Mesendoderm (in vitro differentiated cells): Measurements from ENCODE around the gene TSPAN12.

Source experiments
- DNase-seq: peaks from one replicate; pipeline ENCODE4 v3.0.0; 2013
- H2AK5ac ChIP-seq: 2 replicates; pipeline ENCODE4 v1.6.1; 2013; ENCODE audit warnings: low read length, inconsistent platforms
- H2BK120ac ChIP-seq: 2 replicates; pipeline ENCODE4 v1.6.1; 2013; ENCODE audit warnings: low read depth, mild to moderate bottlenecking, low read length, moderate library complexity, mixed read lengths
- H2BK15ac ChIP-seq: replicated peaks from 2 replicates; pipeline ENCODE4 v1.6.1; 2013; ENCODE audit warnings: low read depth, mild to moderate bottlenecking, moderate library complexity
- H2BK5ac ChIP-seq: 2 replicates; pipeline ENCODE4 v1.6.1; 2013; ENCODE audit warnings: low read length, inconsistent platforms
- H3K18ac ChIP-seq: 2 replicates; pipeline ENCODE4 v1.6.1; 2013; ENCODE audit warnings: mild to moderate bottlenecking, low read length, mixed read lengths
- H3K23ac ChIP-seq: one replicate; pipeline ENCODE4 v1.6.1; 2013; ENCODE audit warnings: low read length
- H3K27ac ChIP-seq: 2 replicates; pipeline ENCODE4 v1.5.1; 2013; ENCODE audit warnings: low read depth, mild to moderate bottlenecking, inconsistent platforms, low read length, moderate library complexity
- H3K27me3 ChIP-seq: 2 replicates; pipeline ENCODE4 v1.6.1; 2013; ENCODE audit warnings: low read length, control low read depth, mild to moderate bottlenecking, inconsistent platforms; ENCODE audit not compliant: insufficient read depth, poor library complexity
- H3K36me3 ChIP-seq: 2 replicates; pipeline ENCODE4 v1.6.1; 2013; ENCODE audit warnings: low read length, inconsistent platforms; ENCODE audit not compliant: control insufficient read depth, insufficient read depth
- H3K4ac ChIP-seq: one replicate; pipeline ENCODE4 v1.6.1; 2013; ENCODE audit warnings: low read depth, mild to moderate bottlenecking, low read length, moderate library complexity
- H3K4me1 ChIP-seq: 2 replicates; pipeline ENCODE4 v1.6.1; 2013; ENCODE audit warnings: low read depth, low read length, inconsistent platforms; ENCODE audit not compliant: control insufficient read depth
- H3K4me2 ChIP-seq: 2 replicates; pipeline ENCODE4 v1.6.1; 2013; ENCODE audit warnings: low read length
- H3K4me3 ChIP-seq: 2 replicates; pipeline ENCODE4 v1.5.1; 2013; ENCODE audit warnings: mild to moderate bottlenecking, low read length
- H3K56ac ChIP-seq: one replicate; pipeline ENCODE4 v1.6.1; 2013; ENCODE audit warnings: low read length
- H3K79me1 ChIP-seq: 2 replicates; pipeline ENCODE4 v1.6.1; 2013; ENCODE audit warnings: low read length, inconsistent platforms
- H3K79me2 ChIP-seq: 2 replicates; pipeline ENCODE4 v1.6.1; 2013; ENCODE audit warnings: mild to moderate bottlenecking, low read length; ENCODE audit not compliant: control insufficient read depth, insufficient read depth
- H3K9ac ChIP-seq: 2 replicates; pipeline ENCODE4 v1.6.1; 2013; ENCODE audit warnings: low read length, inconsistent platforms
- H4K5ac ChIP-seq: one replicate; pipeline ENCODE4 v1.6.1; 2013; ENCODE audit warnings: low read length
- H4K8ac ChIP-seq: one replicate; pipeline ENCODE4 v1.6.1; 2013; ENCODE audit warnings: low read depth, mild to moderate bottlenecking, control low read depth, low read length, moderate library complexity
- WGBS: extraction: QIAGEN DNeasy Blood & Tissue Kit; methylation state at CpG from one replicate; pipeline ENCODE4 v1.1.7; 2013; ENCODE audit warnings: low lambda C conversion rate, missing lambda C conversion rate; ENCODE audit not compliant: insufficient coverage; ENCODE audit errors: extremely low coverage; 5-methylcytosine and 5-hydroxymethylcytosine counted together

Gene TSPAN12

DNA sequence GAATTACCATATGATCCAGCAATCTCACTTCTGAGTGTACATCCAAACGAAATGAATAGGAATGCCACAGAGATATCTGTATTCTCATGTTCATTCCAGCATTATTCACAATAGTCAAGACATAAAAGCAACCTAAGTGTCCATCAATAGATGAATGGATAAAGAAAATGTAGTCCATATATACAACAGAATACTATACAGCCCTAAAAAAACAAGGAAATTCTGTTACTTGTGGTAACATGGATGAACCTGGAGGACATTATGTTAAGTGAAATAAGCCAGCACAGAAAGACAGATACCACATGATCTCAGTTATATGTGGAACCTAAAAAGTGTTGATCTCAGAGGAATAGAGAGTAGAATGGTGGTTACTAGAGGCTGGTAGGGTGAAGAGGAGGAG lies 26.7 kb downstream of the TSPAN12 start:
- no peak overlapping the region for H4K5ac ChIP-seq
- H3K79me2 ChIP-seq, result no peaks in the 10 kb centered on the region
- H3K27ac ChIP-seq, result no peak overlapping the region
- WGBS, result no CpG with 5 or more reads among the region's 1 CpG
- DNase-seq, result no peak
- no peak overlapping the region for H3K56ac ChIP-seq
- H3K18ac ChIP-seq, result no peak overlapping the region
- H3K4me2 ChIP-seq, result no peak overlapping the region
- no peak overlapping the region for H3K23ac ChIP-seq
- no peak overlapping the region for H2AK5ac ChIP-seq
- H3K27me3 ChIP-seq, result no peaks in the 10 kb centered on the region
- no peaks in the 10 kb centered on the region for H3K36me3 ChIP-seq
- H4K8ac ChIP-seq, result no peak overlapping the region
- no peak overlapping the region for H3K4me3 ChIP-seq
- H2BK5ac ChIP-seq, result no peak overlapping the region
- H2BK15ac ChIP-seq, result no peak overlapping the region
- no peaks in the 10 kb centered on the region for H3K4me1 ChIP-seq
- no peak overlapping the region for H3K9ac ChIP-seq
- H3K4ac ChIP-seq, result no peak overlapping the region
- H2BK120ac ChIP-seq, result no peak overlapping the region
- peaks cover 2% of the 10 kb centered on the region for H3K79me1 ChIP-seq

DNA sequence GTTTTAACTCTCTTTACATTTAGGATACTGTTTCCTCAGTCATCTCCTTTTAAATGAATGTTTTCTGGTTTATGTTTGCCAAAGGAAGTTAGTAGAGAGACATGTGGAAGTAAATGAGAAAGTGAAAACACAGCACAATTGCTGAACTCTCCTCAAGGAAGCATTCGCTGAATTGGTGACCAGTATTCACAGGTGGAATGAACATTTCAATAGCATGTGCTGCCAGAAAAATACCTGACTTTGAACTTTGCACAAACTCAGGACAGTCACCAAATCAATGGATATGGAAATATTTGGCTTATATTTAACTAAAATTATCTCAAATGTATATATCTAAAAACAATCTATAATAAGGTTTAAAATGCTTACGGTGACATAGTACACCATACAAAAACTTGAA lies 28.5 kb downstream of the TSPAN12 start:
- Histone ChIP-seq H3K56ac (no peak overlapping the region), H3K4me2 (no peak overlapping the region), H4K5ac (no peak overlapping the region), H3K4me3 (no peak overlapping the region), H2BK5ac (no peak overlapping the region), H3K4ac (no peak overlapping the region), H2BK120ac (no peak overlapping the region), H3K23ac (no peak overlapping the region), H3K9ac (no peak overlapping the region), H3K79me1 (peaks cover 2% of the 10 kb centered on the region), H2AK5ac (no peak overlapping the region), H3K36me3 (no peaks in the 10 kb centered on the region), H3K18ac (no peak overlapping the region), H3K79me2 (no peaks in the 10 kb centered on the region), H4K8ac (no peak overlapping the region), H3K4me1 (no peaks in the 10 kb centered on the region), H3K27ac (no peak overlapping the region), H2BK15ac (no peak overlapping the region), H3K27me3 (no peaks in the 10 kb centered on the region)
- WGBS, result no CpG with 5 or more reads among the region's 2 CpGs
- DNase-seq, result no peak

DNA sequence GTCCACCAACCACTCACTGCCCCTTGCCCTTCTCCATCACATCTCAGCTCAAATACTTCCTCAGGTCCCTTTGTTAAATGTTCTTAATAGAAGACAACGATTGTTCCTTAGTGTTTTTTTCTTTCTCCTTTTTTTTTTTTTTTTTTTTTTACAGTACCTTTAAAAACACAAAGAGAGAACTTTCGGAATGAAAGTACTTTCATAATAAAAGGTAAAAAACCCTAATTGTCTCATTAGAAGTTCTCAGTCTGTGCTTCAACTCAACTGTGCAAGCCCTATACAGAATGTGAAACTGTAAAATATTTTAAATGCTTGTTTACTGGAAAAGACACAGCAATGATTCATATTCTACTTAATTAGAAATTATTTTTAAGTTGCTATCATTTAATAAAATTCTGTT lies 29.4 kb downstream of the TSPAN12 start:
- H3K4ac ChIP-seq, result no peak overlapping the region
- H3K18ac ChIP-seq, result no peak overlapping the region
- no peaks in the 10 kb centered on the region for H3K4me1 ChIP-seq
- no peak overlapping the region for H3K4me3 ChIP-seq
- no peaks in the 10 kb centered on the region for H3K36me3 ChIP-seq
- DNase-seq, result no peak
- H3K56ac ChIP-seq, result no peak overlapping the region
- no peak overlapping the region for H2BK15ac ChIP-seq
- no peak overlapping the region for H3K27ac ChIP-seq
- no peaks in the 10 kb centered on the region for H3K27me3 ChIP-seq
- no peak overlapping the region for H3K4me2 ChIP-seq
- H3K23ac ChIP-seq, result no peak overlapping the region
- H3K9ac ChIP-seq, result no peak overlapping the region
- no CpG with 5 or more reads among the region's 2 CpGs for WGBS
- no peak overlapping the region for H2BK5ac ChIP-seq
- no peak overlapping the region for H2BK120ac ChIP-seq
- no peak overlapping the region for H4K8ac ChIP-seq
- H2AK5ac ChIP-seq, result no peak overlapping the region
- peaks cover 2% of the 10 kb centered on the region for H3K79me1 ChIP-seq
- no peak overlapping the region for H4K5ac ChIP-seq
- no peaks in the 10 kb centered on the region for H3K79me2 ChIP-seq

DNA sequence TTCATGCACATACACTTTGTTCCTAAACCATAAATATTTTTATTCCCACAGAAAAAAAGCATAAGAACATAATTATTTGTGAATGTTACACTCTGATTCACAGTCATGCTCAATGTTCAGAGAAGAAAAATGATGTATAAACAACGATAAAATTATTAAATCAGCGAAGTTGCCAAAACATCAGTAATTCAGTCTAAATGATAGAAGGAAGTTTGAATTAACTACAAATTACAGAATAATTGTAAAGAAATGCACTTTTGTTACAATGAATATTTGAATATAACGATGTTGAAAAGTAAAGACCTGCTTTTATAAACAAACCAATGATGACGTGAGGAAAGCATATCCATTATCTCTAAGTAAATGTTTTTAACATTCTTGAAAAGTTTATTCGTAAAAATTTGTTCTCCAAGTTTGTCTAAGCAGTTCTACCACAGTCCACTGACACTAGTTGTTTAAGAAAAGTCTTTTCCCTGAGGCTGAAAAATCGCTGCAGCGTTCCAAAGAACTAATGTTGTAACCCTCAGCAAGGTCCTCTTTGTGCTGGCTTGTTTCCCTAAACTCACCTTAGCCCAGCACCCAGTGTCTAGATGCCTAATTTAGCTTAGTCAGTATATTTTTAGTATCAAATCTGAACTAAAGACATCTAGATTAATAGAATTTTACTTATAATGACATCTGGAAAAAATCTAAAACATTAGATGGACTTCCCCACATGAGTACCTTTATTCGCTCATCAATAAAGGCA lies 30.4 kb downstream of the TSPAN12 start:
- Histone ChIP-seq H3K4me2 (no peak overlapping the region), H4K5ac (no peak overlapping the region), H3K79me2 (no peaks in the 10 kb centered on the region), H3K27me3 (no peaks in the 10 kb centered on the region), H3K79me1 (peaks cover 2% of the 10 kb centered on the region), H3K36me3 (no peaks in the 10 kb centered on the region), H3K56ac (no peak overlapping the region), H3K4me3 (no peak overlapping the region), H2BK120ac (no peak overlapping the region), H3K23ac (no peak overlapping the region), H2AK5ac (no peak overlapping the region), H4K8ac (no peak overlapping the region), H3K4ac (no peak overlapping the region), H3K18ac (no peak overlapping the region), H3K9ac (no peak overlapping the region), H2BK5ac (no peak overlapping the region), H3K4me1 (no peaks in the 10 kb centered on the region), H2BK15ac (no peak overlapping the region), H3K27ac (no peak overlapping the region)
- DNase-seq, result no peak
- no CpG with 5 or more reads among the region's 8 CpGs for WGBS

DNA sequence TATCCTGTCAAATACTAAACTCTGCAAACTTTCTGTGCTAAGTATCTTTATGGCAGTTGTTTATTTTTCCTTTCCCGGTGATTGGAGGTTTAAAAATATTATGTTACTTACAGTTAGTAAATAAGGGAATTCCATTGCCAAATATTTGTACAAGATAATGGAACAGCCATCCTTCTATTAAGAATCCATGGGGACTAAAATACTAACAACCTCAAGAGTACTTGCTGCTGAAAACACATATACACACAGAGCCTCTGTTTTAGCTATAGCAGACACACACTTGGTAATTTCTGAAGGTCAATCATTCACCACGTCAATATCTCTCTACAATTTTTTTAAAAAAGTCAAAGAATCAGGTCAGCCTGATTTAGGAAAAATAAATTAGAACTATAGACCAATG lies 32.4 kb downstream of the TSPAN12 start:
- no peak for DNase-seq
- Histone ChIP-seq H4K8ac (no peak overlapping the region), H3K18ac (no peak overlapping the region)

DNA sequence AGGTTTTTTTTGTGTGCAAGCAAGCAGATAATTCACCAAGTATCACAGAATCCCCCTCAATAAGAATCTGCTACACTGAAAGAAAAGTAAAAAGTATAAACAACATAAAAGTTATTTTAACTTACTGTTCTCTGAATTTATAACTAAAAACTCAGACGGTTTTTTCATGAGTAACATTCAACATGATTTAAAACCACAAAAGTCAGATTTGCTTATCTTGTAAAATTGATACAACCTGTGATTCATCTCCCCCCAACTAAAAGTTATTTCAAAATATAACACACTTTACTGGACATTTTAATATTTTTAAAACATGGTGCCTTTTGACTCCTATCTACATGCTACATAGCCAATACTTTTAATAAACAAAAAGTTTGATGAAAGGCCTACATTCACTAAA lies 32.8 kb downstream of the TSPAN12 start:
- no peaks in the 10 kb centered on the region for H3K79me2 ChIP-seq
- no peak overlapping the region for H4K8ac ChIP-seq
- no peaks in the 10 kb centered on the region for H3K36me3 ChIP-seq
- no peak overlapping the region for H2AK5ac ChIP-seq
- H3K9ac ChIP-seq, result no peak overlapping the region
- no peak overlapping the region for H4K5ac ChIP-seq
- WGBS, result no CpG with 5 or more reads among the region's 1 CpG
- H3K27ac ChIP-seq, result no peak overlapping the region
- no peaks in the 10 kb centered on the region for H3K4me1 ChIP-seq
- no peak overlapping the region for H3K4ac ChIP-seq
- H3K79me1 ChIP-seq, result peaks cover 2% of the 10 kb centered on the region
- no peak overlapping the region for H3K18ac ChIP-seq
- H3K4me3 ChIP-seq, result no peak overlapping the region
- no peak overlapping the region for H2BK15ac ChIP-seq
- H3K27me3 ChIP-seq, result no peaks in the 10 kb centered on the region
- H3K23ac ChIP-seq, result no peak overlapping the region
- H2BK5ac ChIP-seq, result no peak overlapping the region
- no peak overlapping the region for H3K56ac ChIP-seq
- H2BK120ac ChIP-seq, result no peak overlapping the region
- no peak for DNase-seq
- no peak overlapping the region for H3K4me2 ChIP-seq

More for the DNA sequence above, 32.4 kb downstream of the TSPAN12 start:
- Histone ChIP-seq H3K23ac (no peak overlapping the region), H3K27ac (no peak overlapping the region), H3K79me1 (peaks cover 2% of the 10 kb centered on the region), H3K36me3 (no peaks in the 10 kb centered on the region), H3K4me1 (no peaks in the 10 kb centered on the region), H3K56ac (no peak overlapping the region), H3K4ac (no peak overlapping the region), H3K27me3 (no peaks in the 10 kb centered on the region), H2BK15ac (no peak overlapping the region), H2BK120ac (no peak overlapping the region), H3K4me2 (no peak overlapping the region), H2AK5ac (no peak overlapping the region), H3K4me3 (no peak overlapping the region), H2BK5ac (no peak overlapping the region), H3K79me2 (no peaks in the 10 kb centered on the region), H4K5ac (no peak overlapping the region), H3K9ac (no peak overlapping the region)
- WGBS, result no CpG with 5 or more reads among the region's 2 CpGs
